Activated CD8-positive, alpha-beta T cell treated with anti-CD3 and anti-CD28 coated beads for 36 hours (primary cell): Measurements from ENCODE around the gene RAPGEF5. TPM values are rescaled to one million over a fixed set of nuclear protein-coding genes. Genes with fewer than 3 reads are reported as not detected.

ENCODE experiments used
- ATAC-seq: fragments of 200-7000 bp; cut with Tn5 transposase; one replicate; pipeline ENCODE4 v1.10.0; 2021; ENCODE audit warnings: mild to moderate bottlenecking, moderate library complexity
- CTCF ChIA-PET: fragments of 350-600 bp; sonication (Branson Sonifier 250); formaldehyde crosslinking; loops from one replicate; lab custom pipeline; 2021; ENCODE audit warnings: antibody characterized with exemption; lab: Charles Lee
- POLR2A ChIA-PET: fragments of 350-600 bp; sonication (Branson Sonifier 250); formaldehyde crosslinking; loops from one replicate; lab custom pipeline; 2021; ENCODE audit warnings: antibody characterized with exemption; lab: Charles Lee
- DNase-seq: peaks from one replicate; pipeline ENCODE4 v3.0.0-alpha.2; 2020
- H3K27ac Mint-ChIP-seq: one replicate; pipeline ENCODE4 v1.8.0; 2021; ENCODE audit warnings: mild to moderate bottlenecking, mixed read lengths
- H3K27me3 Mint-ChIP-seq: one replicate; pipeline ENCODE4 v1.8.0; 2021; ENCODE audit warnings: mixed read lengths
- H3K36me3 Mint-ChIP-seq: one replicate; pipeline ENCODE4 v1.8.0; 2021; ENCODE audit warnings: low read depth, mixed read lengths
- H3K4me1 Mint-ChIP-seq: one replicate; pipeline ENCODE4 v1.8.0; 2021; ENCODE audit warnings: low read depth, mixed read lengths
- H3K4me3 Mint-ChIP-seq: one replicate; pipeline ENCODE4 v1.8.0; 2021; ENCODE audit warnings: mild to moderate bottlenecking, moderate library complexity, mixed read lengths
- H3K9me3 Mint-ChIP-seq: one replicate; pipeline ENCODE4 v1.8.0; 2021; ENCODE audit warnings: mixed read lengths
- intact Hi-C: fragments of 100-400 bp; cut with micrococcal nuclease; formaldehyde crosslinking; loops from one replicate; pipeline ENCODE4 v1.10.0; 2022
- total RNA-seq, 2 experiments: library from RNA; stranded (reverse); gene quantifications; one replicate each; pipeline ENCODE4 v1.2.3, GENCODE V29; 2021
- TF ChIP-seq, protein P1 (sequence below): fragments of 200-600 bp; IDR thresholded peaks from one replicate; pipeline ENCODE4 v1.8.0; 2022; ENCODE audit warnings: antibody characterized with exemption, mild to moderate bottlenecking

Gene RAPGEF5
- total RNA-seq, 2 experiments from 2014 or later, result 0.92 to 0.99 TPM

DNA sequence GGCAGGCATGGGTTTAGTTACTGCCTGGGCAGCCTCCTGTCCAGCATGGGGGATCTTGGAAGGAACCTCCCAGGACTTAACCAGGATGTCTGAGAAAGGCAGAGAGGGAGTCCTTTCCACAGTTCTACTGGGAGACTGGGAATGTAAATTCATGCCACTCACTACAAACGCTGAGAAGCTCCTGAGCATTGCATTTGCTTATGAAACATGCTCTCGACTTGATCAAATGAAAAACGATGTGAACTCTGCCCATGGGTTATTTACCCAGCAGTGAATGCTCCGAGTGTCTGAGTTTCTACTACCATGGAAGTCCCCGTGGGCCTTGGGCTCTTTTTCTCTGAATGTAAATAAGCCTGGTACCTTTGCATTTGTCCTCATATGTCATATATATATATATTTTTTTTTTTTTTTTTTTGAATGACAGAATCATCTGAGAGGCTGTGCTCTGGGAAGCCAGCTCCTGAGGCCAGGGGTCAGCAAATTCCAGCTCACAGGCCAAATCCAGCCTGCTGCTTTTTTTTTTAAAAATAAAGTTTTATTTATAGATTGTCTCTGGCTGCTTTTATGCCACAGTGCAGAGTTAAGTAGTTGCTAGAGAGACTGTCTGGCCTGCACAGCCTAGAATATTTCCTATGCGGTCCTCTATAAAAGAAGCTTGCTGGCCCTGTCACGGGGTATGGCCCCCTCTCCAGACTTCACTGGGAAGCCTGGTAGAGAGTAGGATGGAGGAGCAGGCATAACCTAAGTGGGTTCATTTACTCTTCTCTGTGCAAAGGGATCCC lies 21.4 kb upstream of the RAPGEF5 start:
- CTCF ChIA-PET, result no interaction called here
- no peaks in the 10 kb centered on the region for H3K4me1 Mint-ChIP-seq

DNA sequence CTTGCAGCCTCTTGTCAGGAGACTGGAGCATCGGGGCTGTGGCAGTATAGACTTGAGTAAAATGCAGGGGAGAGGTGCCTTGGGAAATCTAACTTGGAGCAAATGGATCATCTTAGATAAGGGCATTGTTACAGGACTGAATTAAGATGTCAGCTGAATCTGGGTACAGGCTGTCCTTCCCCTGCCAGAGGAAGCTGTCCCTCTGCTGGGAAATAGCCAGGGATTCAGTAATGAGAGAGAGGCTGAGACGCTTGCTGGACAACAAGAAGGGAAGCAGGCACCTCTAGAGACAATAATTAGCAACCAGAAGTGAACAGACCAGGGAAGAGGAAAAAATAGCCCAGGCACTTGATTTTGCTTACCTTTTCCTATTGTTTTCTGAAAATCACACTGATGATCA lies 20.7 kb upstream of the RAPGEF5 start:
- TF ChIP-seq, protein P1, sequence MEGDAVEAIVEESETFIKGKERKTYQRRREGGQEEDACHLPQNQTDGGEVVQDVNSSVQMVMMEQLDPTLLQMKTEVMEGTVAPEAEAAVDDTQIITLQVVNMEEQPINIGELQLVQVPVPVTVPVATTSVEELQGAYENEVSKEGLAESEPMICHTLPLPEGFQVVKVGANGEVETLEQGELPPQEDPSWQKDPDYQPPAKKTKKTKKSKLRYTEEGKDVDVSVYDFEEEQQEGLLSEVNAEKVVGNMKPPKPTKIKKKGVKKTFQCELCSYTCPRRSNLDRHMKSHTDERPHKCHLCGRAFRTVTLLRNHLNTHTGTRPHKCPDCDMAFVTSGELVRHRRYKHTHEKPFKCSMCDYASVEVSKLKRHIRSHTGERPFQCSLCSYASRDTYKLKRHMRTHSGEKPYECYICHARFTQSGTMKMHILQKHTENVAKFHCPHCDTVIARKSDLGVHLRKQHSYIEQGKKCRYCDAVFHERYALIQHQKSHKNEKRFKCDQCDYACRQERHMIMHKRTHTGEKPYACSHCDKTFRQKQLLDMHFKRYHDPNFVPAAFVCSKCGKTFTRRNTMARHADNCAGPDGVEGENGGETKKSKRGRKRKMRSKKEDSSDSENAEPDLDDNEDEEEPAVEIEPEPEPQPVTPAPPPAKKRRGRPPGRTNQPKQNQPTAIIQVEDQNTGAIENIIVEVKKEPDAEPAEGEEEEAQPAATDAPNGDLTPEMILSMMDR, result no peak
- no peak for ATAC-seq
- intact Hi-C loops, result no loop called here
- Mint-ChIP-seq H3K27me3 (no peaks in the 10 kb centered on the region), H3K36me3 (no peaks in the 10 kb centered on the region), H3K4me3 (no peak overlapping the region), H3K4me1 (no peaks in the 10 kb centered on the region), H3K9me3 (no peaks in the 10 kb centered on the region), H3K27ac (no peak overlapping the region)
- ChIA-PET POLR2A (no interaction called here), CTCF (no interaction called here)
- no peak for DNase-seq

More for the DNA sequence above, 21.4 kb upstream of the RAPGEF5 start:
- POLR2A ChIA-PET, result no interaction called here
- H3K27me3 Mint-ChIP-seq, result no peaks in the 10 kb centered on the region
- no peak overlapping the region for H3K4me3 Mint-ChIP-seq
- intact Hi-C loops, result no loop called here
- DNase-seq (no peak), ATAC-seq (no peak)
- no peaks in the 10 kb centered on the region for H3K9me3 Mint-ChIP-seq
- no peak overlapping the region for H3K27ac Mint-ChIP-seq
- TF ChIP-seq, protein P1, result no peak
- no peaks in the 10 kb centered on the region for H3K36me3 Mint-ChIP-seq

DNA sequence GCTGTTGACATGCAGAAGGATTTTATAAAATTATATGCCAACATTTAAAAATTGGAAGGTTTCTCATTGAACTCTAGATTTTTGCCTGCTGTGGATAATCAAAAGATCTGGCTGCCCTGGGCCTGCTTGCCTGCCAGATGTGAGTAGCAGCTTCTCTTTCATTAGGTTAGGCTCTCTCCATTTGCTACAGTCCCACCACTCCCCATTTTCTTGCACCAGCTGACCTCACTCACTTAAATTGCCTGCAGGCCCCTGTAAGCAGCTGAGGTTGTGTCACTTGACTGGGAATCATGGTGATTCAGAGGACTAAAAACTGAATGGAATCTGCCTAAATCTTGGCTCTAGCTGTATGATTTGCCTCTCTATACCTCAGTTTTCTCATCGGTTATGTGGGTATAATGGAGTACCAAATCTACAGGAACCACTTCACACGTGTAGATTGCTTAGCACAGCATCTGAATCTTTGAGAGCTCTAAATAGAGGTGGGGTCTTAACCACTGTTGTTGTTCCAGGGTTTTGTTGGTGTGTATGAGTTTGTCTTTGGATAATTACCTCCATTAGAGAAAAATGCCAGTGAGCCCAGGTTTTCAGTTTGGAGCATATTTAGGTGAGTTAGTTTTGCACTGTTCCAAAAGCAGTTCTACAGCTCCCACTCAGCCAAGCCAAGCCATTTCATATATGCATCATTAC lies 18.6 kb upstream of the RAPGEF5 start:
- POLR2A ChIA-PET, result interaction anchor here (0.7 to 1.1 kb wide), 2 partner anchors 9 to 1594 kb away, joined by 3 to 4 read pairs; no protein-coding TSS in a partner anchor
- no peaks in the 10 kb centered on the region for H3K4me1 Mint-ChIP-seq

DNA sequence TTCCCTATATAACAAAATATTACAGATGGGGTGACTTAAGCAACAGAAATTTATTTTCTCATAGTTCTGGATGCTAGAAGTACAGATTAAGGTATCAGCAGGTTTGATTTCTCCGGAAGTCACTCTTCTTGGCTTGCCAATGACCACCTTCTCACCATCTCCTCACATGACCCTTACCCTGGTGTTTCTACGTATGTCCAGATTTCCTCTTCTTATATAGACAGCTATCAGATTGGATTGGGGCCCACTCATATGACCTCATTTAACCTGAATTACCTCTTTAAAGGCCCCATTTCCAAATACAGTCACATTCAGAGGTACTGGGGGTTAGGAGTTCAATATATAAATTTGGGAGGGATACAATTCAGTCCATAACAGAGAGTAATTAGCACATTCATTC lies 17.0 kb upstream of the RAPGEF5 start:
- no peak overlapping the region for H3K27ac Mint-ChIP-seq
- TF ChIP-seq, protein P1, result no peak
- ChIA-PET CTCF (no interaction called here), POLR2A (no interaction called here)
- H3K36me3 Mint-ChIP-seq, result no peaks in the 10 kb centered on the region
- no peak overlapping the region for H3K4me3 Mint-ChIP-seq
- H3K27me3 Mint-ChIP-seq, result peaks cover 2% of the 10 kb centered on the region
- DNase-seq (no peak), ATAC-seq (no peak)
- intact Hi-C loops, result no loop called here
- no peaks in the 10 kb centered on the region for H3K4me1 Mint-ChIP-seq
- H3K9me3 Mint-ChIP-seq, result no peaks in the 10 kb centered on the region

More for the DNA sequence above, 18.6 kb upstream of the RAPGEF5 start:
- H3K9me3 Mint-ChIP-seq, result no peaks in the 10 kb centered on the region
- H3K4me3 Mint-ChIP-seq, result no peak overlapping the region
- no peaks in the 10 kb centered on the region for H3K36me3 Mint-ChIP-seq
- no peak overlapping the region for H3K27ac Mint-ChIP-seq
- intact Hi-C loops, result no loop called here
- ATAC-seq (no peak), DNase-seq (no peak)
- CTCF ChIA-PET, result no interaction called here
- TF ChIP-seq, protein P1, result no peak
- H3K27me3 Mint-ChIP-seq, result no peaks in the 10 kb centered on the region

DNA sequence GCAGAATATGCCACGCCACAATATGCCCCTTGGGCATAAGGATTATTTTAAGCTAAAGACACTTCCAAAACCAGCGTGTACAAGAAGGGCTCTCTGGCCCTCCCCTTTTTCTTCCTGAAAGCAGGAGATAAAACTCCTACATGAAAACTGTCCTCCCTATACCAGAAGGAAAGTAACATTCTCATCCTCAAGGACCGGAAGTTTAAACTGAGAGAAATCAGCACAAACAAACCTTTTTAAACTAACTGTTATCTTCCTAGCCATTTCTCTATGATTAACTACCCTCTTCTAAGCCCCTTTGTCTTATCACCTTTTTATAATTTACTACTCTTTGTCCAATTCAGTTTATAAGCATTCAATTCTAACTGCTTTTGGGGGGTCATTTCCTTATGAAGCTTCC lies 16.4 kb upstream of the RAPGEF5 start:
- ChIA-PET POLR2A (interaction anchor here (1.4 kb wide), 1 partner anchor 9 kb away, joined by 3 read pairs; no protein-coding TSS in a partner anchor), CTCF (no interaction called here)
- ATAC-seq (no peak), DNase-seq (no peak)
- intact Hi-C loops, result no loop called here
- TF ChIP-seq, protein P1, result no peak
- peaks cover 3% of the 10 kb centered on the region for H3K27me3 Mint-ChIP-seq
- H3K27ac Mint-ChIP-seq, result no peak overlapping the region
- no peak overlapping the region for H3K4me3 Mint-ChIP-seq
- H3K9me3 Mint-ChIP-seq, result no peaks in the 10 kb centered on the region
- no peaks in the 10 kb centered on the region for H3K36me3 Mint-ChIP-seq
- H3K4me1 Mint-ChIP-seq, result no peaks in the 10 kb centered on the region
